ENCODE data around the gene TAF4B. TPM values are rescaled to one million over a fixed set of nuclear protein-coding genes. Genes with fewer than 3 reads are reported as not detected.

Gene TAF4B
- polyA plus RNA-seq, 1 of the 3 experiments (the other 2 are of a cell fraction) = 1.3 TPM

GRCh38 chr18:26432651-26433424 is 206.6 kb downstream of the TAF4B start:
- no peak for DNase-seq
- no peaks in the 10 kb centered on the region for H3K9me3 ChIP-seq
- H3K9ac ChIP-seq = no peak overlapping the region
- no peaks in the 10 kb centered on the region for H3K36me3 ChIP-seq (replicated peaks in 1 of 2; ENCODE audit: control insufficient read depth in 1 of 2, insufficient read depth in 2 of 2, low read length in 1 of 2)
- TF ChIP-seq, protein P1, sequence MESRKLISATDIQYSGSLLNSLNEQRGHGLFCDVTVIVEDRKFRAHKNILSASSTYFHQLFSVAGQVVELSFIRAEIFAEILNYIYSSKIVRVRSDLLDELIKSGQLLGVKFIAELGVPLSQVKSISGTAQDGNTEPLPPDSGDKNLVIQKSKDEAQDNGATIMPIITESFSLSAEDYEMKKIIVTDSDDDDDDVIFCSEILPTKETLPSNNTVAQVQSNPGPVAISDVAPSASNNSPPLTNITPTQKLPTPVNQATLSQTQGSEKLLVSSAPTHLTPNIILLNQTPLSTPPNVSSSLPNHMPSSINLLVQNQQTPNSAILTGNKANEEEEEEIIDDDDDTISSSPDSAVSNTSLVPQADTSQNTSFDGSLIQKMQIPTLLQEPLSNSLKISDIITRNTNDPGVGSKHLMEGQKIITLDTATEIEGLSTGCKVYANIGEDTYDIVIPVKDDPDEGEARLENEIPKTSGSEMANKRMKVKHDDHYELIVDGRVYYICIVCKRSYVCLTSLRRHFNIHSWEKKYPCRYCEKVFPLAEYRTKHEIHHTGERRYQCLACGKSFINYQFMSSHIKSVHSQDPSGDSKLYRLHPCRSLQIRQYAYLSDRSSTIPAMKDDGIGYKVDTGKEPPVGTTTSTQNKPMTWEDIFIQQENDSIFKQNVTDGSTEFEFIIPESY (IDR thresholded peaks at IDR 0.05; ENCODE audit: borderline replicate concordance, low read depth) = no peak
- no peak for TF ChIP-seq TCF12 (IDR thresholded peaks at IDR 0.05)
- TF ChIP-seq RXRA (IDR thresholded peaks at IDR 0.05; ENCODE audit: borderline replicate concordance, low read depth) = no peak
- TF ChIP-seq SMC3 (IDR thresholded peaks at IDR 0.05; ENCODE audit: low read depth, low read length) = no peak
- no peak for TF ChIP-seq TAF1 (IDR thresholded peaks at IDR 0.05; ENCODE audit: borderline replicate concordance, low read depth, low read length)
- TF ChIP-seq USF1 (IDR thresholded peaks at IDR 0.05; ENCODE audit: borderline replicate concordance, low read depth) = no peak
- no peak for TF ChIP-seq FOXJ3 (CRISPR knock-in tag; IDR thresholded peaks at IDR 0.05)
- no peak for TF ChIP-seq RAD21 (IDR thresholded peaks at IDR 0.05; ENCODE audit: low read length)
- TF ChIP-seq NFIC (IDR thresholded peaks at IDR 0.05; ENCODE audit: borderline replicate concordance) = no peak
- TF ChIP-seq GABPA (IDR thresholded peaks at IDR 0.05; ENCODE audit: low read depth) = no peak
- no peak for TF ChIP-seq ELF1 (IDR thresholded peaks at IDR 0.05)
- no peak for TF ChIP-seq CTCF (IDR thresholded peaks at IDR 0.05)
- no peak for TF ChIP-seq CHD2 (IDR thresholded peaks at IDR 0.05; ENCODE audit: low read length, partially characterized antibody)
- TF ChIP-seq, protein P2, sequence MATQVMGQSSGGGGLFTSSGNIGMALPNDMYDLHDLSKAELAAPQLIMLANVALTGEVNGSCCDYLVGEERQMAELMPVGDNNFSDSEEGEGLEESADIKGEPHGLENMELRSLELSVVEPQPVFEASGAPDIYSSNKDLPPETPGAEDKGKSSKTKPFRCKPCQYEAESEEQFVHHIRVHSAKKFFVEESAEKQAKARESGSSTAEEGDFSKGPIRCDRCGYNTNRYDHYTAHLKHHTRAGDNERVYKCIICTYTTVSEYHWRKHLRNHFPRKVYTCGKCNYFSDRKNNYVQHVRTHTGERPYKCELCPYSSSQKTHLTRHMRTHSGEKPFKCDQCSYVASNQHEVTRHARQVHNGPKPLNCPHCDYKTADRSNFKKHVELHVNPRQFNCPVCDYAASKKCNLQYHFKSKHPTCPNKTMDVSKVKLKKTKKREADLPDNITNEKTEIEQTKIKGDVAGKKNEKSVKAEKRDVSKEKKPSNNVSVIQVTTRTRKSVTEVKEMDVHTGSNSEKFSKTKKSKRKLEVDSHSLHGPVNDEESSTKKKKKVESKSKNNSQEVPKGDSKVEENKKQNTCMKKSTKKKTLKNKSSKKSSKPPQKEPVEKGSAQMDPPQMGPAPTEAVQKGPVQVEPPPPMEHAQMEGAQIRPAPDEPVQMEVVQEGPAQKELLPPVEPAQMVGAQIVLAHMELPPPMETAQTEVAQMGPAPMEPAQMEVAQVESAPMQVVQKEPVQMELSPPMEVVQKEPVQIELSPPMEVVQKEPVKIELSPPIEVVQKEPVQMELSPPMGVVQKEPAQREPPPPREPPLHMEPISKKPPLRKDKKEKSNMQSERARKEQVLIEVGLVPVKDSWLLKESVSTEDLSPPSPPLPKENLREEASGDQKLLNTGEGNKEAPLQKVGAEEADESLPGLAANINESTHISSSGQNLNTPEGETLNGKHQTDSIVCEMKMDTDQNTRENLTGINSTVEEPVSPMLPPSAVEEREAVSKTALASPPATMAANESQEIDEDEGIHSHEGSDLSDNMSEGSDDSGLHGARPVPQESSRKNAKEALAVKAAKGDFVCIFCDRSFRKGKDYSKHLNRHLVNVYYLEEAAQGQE (IDR thresholded peaks at IDR 0.05; ENCODE audit: low read depth, low read length) = no peak
- TF ChIP-seq JUND (IDR thresholded peaks at IDR 0.05) = no peak
- ChIA-PET POLR2A (no interaction called here), CTCF (no interaction called here)
- H3K4me1 ChIP-seq (ENCODE audit: control insufficient read depth in 1 of 2, insufficient read depth in 2 of 2, low read depth in 1 of 2, low read length in 1 of 2) = peaks cover 0 to 20% of the 10 kb centered on the region in 2 experiments; a peak in 1 of 4 replicates
- no peak overlapping the region for H3K4me3 ChIP-seq (ENCODE audit: low read depth in 2 of 2, low read length in 1 of 2)
- H3K27me3 ChIP-seq (ENCODE audit: insufficient read depth) = no peaks in the 10 kb centered on the region
- H3K4me2 ChIP-seq = no peak overlapping the region
- H3K27ac ChIP-seq (ENCODE audit: low read depth in 2 of 2, low read length in 1 of 2) = no peak overlapping the region
- H3F3A ChIP-seq (replicated peaks; ENCODE audit: insufficient read depth) = no peaks in the 10 kb centered on the region
- 82% methylated on average over 5 of the region's 5 CpGs for WGBS (ENCODE audit: low lambda C conversion rate)
- no peak overlapping the region for H2AFZ ChIP-seq (ENCODE audit: low read depth)
- H3K9me2 ChIP-seq = no peaks in the 10 kb centered on the region
- no peaks in the 10 kb centered on the region for H4K20me1 ChIP-seq (ENCODE audit: insufficient read depth)
- H3K79me2 ChIP-seq (ENCODE audit: insufficient read depth) = no peaks in the 10 kb centered on the region

Data from SK-N-SH (cell line).